CD4-positive, alpha-beta T cell treated with Interleukin-6 at 100 ng/mL for 8 hours (primary cell): ENCODE results near the gene HOMER2.
"Not testable (repeated sequence)": the region's sequence is repeated elsewhere in the genome, so short reads cannot be mapped to it uniquely, and the experiment has no call there.

Experiments
- DNase-seq: peaks from one replicate; pipeline ENCODE4 v3.0.0-alpha.2; 2020; ENCODE audit warnings: mixed read lengths, low spot score

The HOMER2 gene

DNA sequence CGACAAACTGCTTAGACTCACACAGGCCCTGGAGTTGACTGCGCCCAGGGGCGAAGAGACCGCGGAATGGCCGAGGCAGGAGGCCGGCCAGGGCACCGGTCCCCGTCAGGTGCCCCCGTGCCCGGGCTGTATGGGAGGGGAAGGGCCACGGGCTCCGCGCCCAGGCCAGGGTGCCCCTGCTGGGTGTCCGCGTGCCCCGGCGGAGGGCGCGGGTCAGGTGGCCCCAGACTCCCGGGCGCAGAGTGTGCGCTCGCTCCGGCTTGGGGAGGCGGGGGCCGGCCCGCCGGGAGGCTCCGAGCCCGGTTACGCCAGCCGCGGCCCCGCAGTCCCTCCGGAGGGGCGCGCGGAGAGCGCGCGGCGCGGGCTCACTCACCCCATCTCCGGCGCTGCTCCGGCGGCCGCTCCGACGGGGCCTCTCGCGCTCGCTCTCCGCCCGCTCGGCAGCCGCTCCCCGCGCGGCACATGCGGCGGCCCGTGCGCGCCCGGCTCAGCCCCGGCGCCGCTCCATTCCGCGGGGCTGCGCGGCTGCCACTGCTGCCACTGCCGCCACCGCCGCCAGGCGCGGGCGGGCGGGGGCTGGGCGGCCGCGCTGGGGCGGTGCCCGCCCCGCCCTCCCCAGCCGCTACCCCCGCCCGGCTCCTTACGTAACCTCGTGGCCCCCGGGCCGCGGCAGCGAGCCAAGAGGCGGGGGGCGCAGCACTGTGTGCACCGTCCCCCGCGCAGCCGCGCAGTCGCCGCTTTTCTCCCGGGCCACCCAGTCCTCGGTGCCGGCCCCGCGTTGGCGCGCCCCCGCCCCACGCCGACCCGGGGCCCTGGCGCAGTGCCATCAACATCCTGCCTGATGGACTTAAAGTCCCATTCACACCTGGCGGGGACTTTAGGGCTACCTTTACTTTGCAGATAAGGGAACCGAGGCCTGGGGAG, at the start of gene HOMER2:
HOMER2 (minus strand) TSS at position 563 of the 924 bp plus-strand sequence; CDS start at position 378, 185 bp downstream.
- DNase-seq: no peak

- DNase-seq: not testable (repeated sequence)
Measured at GRCh38 chr15:83000672-83001031, 48.1 kb upstream of the HOMER2 start.

- peak; percentile 45 for DNase-seq
Measured at GRCh38 chr15:82999905-83000671, 47.6 kb upstream of the HOMER2 start.

GRCh38 chr15:82999426-82999825, 46.9 kb upstream of the HOMER2 start:
- DNase-seq: no peak

- no peak for DNase-seq
Measured at GRCh38 chr15:82995938-82996337, 43.4 kb upstream of the HOMER2 start.

DNA sequence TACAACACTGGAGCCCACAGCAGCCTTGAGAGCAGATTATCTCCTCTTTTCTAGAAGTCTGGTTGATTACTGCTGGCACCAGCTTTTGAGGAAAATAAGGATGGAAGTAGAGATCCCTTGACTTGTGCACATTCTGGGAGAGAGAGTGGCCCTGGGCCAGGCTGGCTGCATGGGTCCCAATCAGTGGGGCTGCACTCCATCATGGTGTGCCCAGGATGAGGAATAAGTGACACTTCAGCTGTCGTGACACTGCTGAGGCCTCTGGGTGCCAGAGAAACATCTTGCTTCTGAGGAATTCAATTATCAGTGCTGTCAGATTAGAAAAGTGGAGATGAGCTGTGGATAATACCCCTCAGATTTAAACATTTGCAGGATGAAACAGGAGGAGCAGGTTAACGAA, 42.6 kb upstream of the HOMER2 start:
- DNase-seq: no peak

DNA sequence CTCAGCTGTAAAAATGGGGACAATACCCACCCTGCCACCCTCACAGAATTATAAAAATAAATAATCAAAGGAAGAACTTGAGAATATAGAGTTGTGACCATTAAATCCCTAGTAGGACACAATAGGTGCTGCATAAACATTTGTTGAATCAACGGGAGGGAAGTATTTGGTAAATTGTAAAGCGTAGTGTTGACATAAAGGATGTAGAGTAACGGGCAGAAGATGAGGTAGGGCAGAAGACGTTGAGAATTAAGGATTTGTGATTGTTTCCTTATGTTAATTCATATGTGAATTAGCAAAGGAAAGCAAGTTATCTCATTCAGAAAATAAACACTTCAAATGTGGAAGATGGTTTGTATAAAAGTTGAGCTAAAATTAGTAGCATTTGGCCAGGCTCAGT, 40.6 kb upstream of the HOMER2 start:
- DNase-seq: no peak

- DNase-seq: no peak
Measured at GRCh38 chr15:82992436-82992998, 40.0 kb upstream of the HOMER2 start.

- DNase-seq: no peak
Measured at GRCh38 chr15:82986442-82986780, 33.9 kb upstream of the HOMER2 start.

- peak; percentile 94 for DNase-seq
Measured at GRCh38 chr15:82985688-82986441, 33.3 kb upstream of the HOMER2 start, which contains the start of gene RAMAC. Gene RAMAC (plus strand): TSS chr15:82986210. CDS start chr15:82989019, 2,809 bp downstream.

- no peak for DNase-seq
Measured at GRCh38 chr15:82980981-82981380, 28.5 kb upstream of the HOMER2 start.

- no peak for DNase-seq
Measured at GRCh38 chr15:82979726-82980125, 27.2 kb upstream of the HOMER2 start.

- no peak for DNase-seq
Measured at GRCh38 chr15:82978438-82978837, 25.9 kb upstream of the HOMER2 start.

- no peak for DNase-seq
Measured at GRCh38 chr15:82977076-82977475, 24.6 kb upstream of the HOMER2 start.

- no peak for DNase-seq
Measured at GRCh38 chr15:82972990-82973389, 20.5 kb upstream of the HOMER2 start.

- DNase-seq: no peak
Measured at GRCh38 chr15:82971218-82971984, 18.9 kb upstream of the HOMER2 start.

DNA sequence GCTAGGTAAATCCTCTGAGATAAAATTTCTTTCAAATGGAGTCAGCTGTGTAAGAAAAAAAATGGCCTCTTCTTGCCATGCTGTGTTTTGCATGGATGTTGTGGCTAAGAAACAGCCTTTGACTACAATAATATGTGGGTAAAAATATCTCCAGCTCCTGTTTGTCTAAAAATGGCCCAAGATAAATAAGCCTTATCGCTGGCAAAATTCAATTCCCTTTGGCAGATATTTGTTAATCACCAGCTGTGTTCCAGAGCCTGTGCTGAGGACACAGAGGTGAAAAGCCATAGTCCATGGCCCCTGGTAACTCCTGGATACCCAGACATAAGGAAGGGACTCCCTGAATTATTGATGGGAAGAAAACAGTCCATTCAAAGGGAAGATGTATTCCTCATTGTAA, 18.2 kb upstream of the HOMER2 start:
- no peak for DNase-seq

- DNase-seq: no peak
Measured at GRCh38 chr15:82970078-82970686, 17.7 kb upstream of the HOMER2 start.

DNA sequence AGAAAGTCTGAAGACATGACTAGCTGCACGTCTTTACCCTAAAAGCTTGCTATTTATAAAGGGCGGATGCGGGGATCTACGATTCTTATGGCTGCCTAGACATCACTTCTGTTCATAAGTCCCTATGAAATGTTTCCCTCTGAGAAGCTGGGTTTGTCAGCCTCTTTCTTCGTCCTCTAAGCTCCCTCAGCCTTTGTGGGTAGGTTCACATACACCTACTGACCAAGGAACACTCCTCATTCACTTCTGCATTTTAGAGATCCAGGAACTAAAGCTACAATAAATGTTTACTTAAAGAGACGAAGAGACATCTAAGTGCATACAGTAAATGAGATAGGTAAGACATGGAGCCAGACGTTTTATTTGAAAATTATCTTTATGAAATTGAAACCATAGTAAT, 16.8 kb upstream of the HOMER2 start:
- no peak for DNase-seq

- no peak for DNase-seq
Measured at GRCh38 chr15:82968066-82968465, 15.5 kb upstream of the HOMER2 start.

DNA sequence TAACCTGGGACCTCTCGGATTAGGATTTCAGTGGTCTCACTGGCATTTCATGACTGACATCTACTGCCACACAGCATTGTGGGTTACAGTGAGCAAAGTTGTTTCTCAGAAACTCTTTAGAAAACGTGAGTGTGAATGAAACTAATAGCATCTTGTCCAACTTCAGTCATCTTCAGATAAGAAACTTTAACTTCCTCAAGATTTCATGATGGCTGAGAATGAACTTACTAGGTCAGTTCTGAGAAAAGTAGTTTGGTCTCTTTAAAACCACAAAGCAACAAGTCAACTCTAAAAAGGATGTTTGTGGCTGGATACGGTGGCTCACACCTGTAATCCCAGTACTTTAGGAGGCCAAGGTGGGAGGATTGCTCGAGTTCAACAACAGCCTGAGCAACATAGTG, 14.2 kb upstream of the HOMER2 start:
- DNase-seq: no peak
